IPS DF 6.9 (cell line): ENCODE data around the gene NHS.

ENCODE experiments used
- DNase-seq: peaks from one replicate; pipeline ENCODE4 v3.0.0-alpha.2; 2013; ENCODE audit warnings: low read depth, low spot score
- H3K27ac ChIP-seq: one replicate; pipeline ENCODE4 v1.5.1; 2013; ENCODE audit warnings: low read length, control low read depth
- H3K27me3 ChIP-seq: 2 replicates; pipeline ENCODE4 v1.6.1; 2013; ENCODE audit warnings: mild to moderate bottlenecking, low read length; ENCODE audit not compliant: control insufficient read depth, insufficient read depth
- H3K36me3 ChIP-seq: 2 replicates; pipeline ENCODE4 v1.6.1; 2013; ENCODE audit warnings: low read length; ENCODE audit not compliant: control insufficient read depth, insufficient read depth
- H3K4me1 ChIP-seq: 2 replicates; pipeline ENCODE4 v1.6.1; 2013; ENCODE audit warnings: low read length; ENCODE audit not compliant: control insufficient read depth, insufficient read depth
- H3K4me3 ChIP-seq: 2 replicates; pipeline ENCODE4 v1.5.1; 2013; ENCODE audit warnings: mild to moderate bottlenecking, low read length
- H3K9me3 ChIP-seq: 2 replicates; pipeline ENCODE4 v1.6.1; 2013; ENCODE audit warnings: low read length, inconsistent platforms; ENCODE audit not compliant: control insufficient read depth, insufficient read depth
- WGBS: extraction: QIAGEN DNeasy Blood & Tissue Kit; methylation state at CpG from one replicate; pipeline ENCODE4 v1.1.7; 2013; ENCODE audit warnings: mixed read lengths, missing lambda C conversion rate; ENCODE audit not compliant: insufficient read length, insufficient coverage; 5-methylcytosine and 5-hydroxymethylcytosine counted together

NHS gene

DNA sequence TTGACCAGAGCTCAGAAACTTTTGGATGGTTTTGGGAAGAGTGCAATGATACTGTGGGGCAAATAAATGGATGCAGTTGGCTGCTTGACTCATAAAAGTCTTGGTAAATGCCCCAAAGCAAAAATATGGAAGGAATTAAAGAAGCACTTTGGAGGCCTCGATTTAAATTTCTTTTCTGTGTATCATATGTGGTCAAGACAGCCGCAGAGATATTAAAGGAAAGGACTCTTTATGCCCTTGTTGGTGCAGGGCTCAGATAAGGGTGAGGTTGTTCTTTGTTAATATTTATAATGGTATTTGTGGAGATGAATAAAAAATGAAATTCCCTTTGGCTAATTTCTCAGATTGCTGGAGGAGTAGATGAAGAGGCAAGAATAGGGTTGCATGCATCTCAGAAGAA is 90.2 kb downstream of the NHS start:
- H3K27ac ChIP-seq = no peak overlapping the region
- no peak overlapping the region for H3K4me3 ChIP-seq
- no peaks in the 10 kb centered on the region for H3K27me3 ChIP-seq
- WGBS = no CpG with 5 or more reads among the region's 2 CpGs
- DNase-seq = no peak
- no peaks in the 10 kb centered on the region for H3K36me3 ChIP-seq
- no peaks in the 10 kb centered on the region for H3K9me3 ChIP-seq
- no peaks in the 10 kb centered on the region for H3K4me1 ChIP-seq

- no peaks in the 10 kb centered on the region for H3K9me3 ChIP-seq
- no peak for DNase-seq
- no CpG with 5 or more reads among the region's 4 CpGs for WGBS
- H3K4me3 ChIP-seq = no peak overlapping the region
- no peaks in the 10 kb centered on the region for H3K36me3 ChIP-seq
- H3K27me3 ChIP-seq = no peaks in the 10 kb centered on the region
- H3K27ac ChIP-seq = no peak overlapping the region
- H3K4me1 ChIP-seq = no peaks in the 10 kb centered on the region
Measured at GRCh38 chrX:17465802-17466201, 90.8 kb downstream of the NHS start.

DNA sequence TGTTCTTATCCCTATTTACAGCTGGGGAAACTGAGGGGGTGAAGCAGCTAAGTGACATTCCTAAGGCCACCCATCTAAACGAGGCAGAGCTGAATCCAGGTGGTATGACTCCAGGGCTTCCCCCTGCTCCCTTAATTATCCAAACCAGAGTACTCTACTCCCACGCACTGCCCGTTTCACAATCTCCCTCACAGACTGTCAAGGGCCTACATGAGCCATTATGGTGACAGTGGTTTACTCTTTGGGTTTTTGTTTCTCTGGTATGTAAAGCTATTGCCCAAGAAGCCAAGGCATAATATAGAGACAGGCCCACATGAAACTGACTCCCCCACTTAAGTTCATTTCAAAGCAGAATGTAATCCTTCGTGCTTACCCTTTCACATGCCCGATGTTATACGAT is 95.1 kb downstream of the NHS start:
- Histone ChIP-seq H3K4me3 (no peak overlapping the region), H3K27ac (no peak overlapping the region), H3K27me3 (no peaks in the 10 kb centered on the region), H3K4me1 (no peaks in the 10 kb centered on the region), H3K36me3 (no peaks in the 10 kb centered on the region), H3K9me3 (no peaks in the 10 kb centered on the region)
- DNase-seq = no peak
- no CpG with 5 or more reads among the region's 6 CpGs for WGBS

DNA sequence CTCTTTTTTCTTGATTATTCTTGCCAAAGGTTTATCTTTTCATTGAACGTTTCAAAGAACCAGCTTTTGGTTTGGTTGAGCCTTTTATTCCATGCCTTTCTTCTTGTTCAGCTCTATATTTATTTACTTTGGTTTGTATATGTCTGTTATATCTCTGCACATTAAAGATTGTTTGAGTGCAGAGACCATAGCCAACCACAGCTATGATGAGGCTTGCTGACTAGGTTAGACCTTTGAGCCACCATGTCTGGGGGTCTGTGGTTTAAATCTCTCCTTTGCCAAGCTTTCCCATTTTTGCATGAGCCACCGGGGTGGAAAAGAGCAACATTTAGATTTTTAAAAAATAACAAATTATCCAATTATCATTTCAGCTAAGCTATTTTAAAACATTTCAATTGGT is 96.1 kb downstream of the NHS start:
- H3K9me3 ChIP-seq = no peaks in the 10 kb centered on the region
- DNase-seq = no peak
- no peaks in the 10 kb centered on the region for H3K4me1 ChIP-seq
- H3K36me3 ChIP-seq = no peaks in the 10 kb centered on the region
- H3K27ac ChIP-seq = no peak overlapping the region
- no CpG with 5 or more reads among the region's 2 CpGs for WGBS
- no peaks in the 10 kb centered on the region for H3K27me3 ChIP-seq
- H3K4me3 ChIP-seq = no peak overlapping the region

GRCh38 chrX:17471861-17472260 is 96.9 kb downstream of the NHS start:
- Histone ChIP-seq H3K27me3 (no peaks in the 10 kb centered on the region), H3K4me1 (no peaks in the 10 kb centered on the region), H3K27ac (no peak overlapping the region), H3K9me3 (no peaks in the 10 kb centered on the region), H3K36me3 (no peaks in the 10 kb centered on the region), H3K4me3 (no peak overlapping the region)
- DNase-seq = no peak
- WGBS = no CpG with 5 or more reads among the region's 3 CpGs

- Histone ChIP-seq H3K27ac (no peak overlapping the region), H3K36me3 (no peaks in the 10 kb centered on the region), H3K27me3 (no peaks in the 10 kb centered on the region), H3K4me3 (no peak overlapping the region), H3K9me3 (no peaks in the 10 kb centered on the region), H3K4me1 (no peaks in the 10 kb centered on the region)
- no CpG with 5 or more reads among the region's 1 CpG for WGBS
- DNase-seq = no peak
Measured at GRCh38 chrX:17472424-17472823, 97.4 kb downstream of the NHS start.

DNA sequence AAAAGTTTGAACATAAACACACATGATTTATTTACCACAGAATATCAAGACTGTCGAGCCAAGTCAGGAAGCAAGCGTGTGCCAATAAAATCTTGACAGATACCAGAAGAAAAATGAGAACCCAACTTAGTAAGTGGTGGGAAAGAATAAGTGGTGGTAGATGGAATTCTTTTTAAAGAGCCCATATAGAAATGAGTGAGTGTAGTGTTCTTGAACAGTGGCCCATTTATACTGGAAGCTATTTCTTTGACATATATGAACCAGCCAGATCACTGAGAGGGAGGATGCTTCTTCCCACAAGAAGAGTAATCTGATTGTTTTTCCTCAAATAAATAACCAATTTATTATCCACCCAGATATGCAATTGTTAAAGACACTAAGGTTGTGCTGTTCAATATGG is 98.0 kb downstream of the NHS start:
- no peaks in the 10 kb centered on the region for H3K9me3 ChIP-seq
- no peaks in the 10 kb centered on the region for H3K4me1 ChIP-seq
- H3K27ac ChIP-seq = no peak overlapping the region
- H3K27me3 ChIP-seq = no peaks in the 10 kb centered on the region
- DNase-seq = no peak
- no peaks in the 10 kb centered on the region for H3K36me3 ChIP-seq
- WGBS = no CpG with 5 or more reads among the region's 2 CpGs
- no peak overlapping the region for H3K4me3 ChIP-seq

- no peak overlapping the region for H3K4me3 ChIP-seq
- DNase-seq = no peak
- H3K4me1 ChIP-seq = no peaks in the 10 kb centered on the region
- H3K27ac ChIP-seq = no peak overlapping the region
- H3K36me3 ChIP-seq = no peaks in the 10 kb centered on the region
- no peaks in the 10 kb centered on the region for H3K9me3 ChIP-seq
- no CpG with 5 or more reads among the region's 2 CpGs for WGBS
- no peaks in the 10 kb centered on the region for H3K27me3 ChIP-seq
Measured at GRCh38 chrX:17474892-17475291, 99.9 kb downstream of the NHS start.

- H3K27me3 ChIP-seq = no peaks in the 10 kb centered on the region
- no peak for DNase-seq
Measured at GRCh38 chrX:17475449-17476217, 100.6 kb downstream of the NHS start.

DNA sequence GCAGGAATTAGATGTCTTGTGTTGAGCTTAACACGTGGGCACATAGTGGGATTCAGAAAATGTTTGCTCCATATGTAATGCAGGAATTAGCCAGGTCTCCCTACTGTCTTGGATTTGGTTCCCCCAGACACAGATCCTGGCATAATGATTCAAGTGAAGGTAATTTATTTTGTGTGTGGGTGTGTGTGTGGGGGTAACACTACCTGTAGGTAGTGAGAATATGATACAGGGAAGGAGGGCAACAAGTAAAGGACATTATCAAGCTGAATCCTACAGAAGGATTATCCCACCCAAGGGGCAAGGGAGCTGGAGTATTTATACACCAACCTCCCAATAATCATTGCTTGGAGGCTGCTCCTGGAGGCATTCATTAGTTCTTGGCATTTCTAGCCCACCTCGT is 101.4 kb downstream of the NHS start:
- Histone ChIP-seq H3K27me3 (no peaks in the 10 kb centered on the region), H3K4me1 (no peaks in the 10 kb centered on the region), H3K9me3 (no peaks in the 10 kb centered on the region), H3K4me3 (no peak overlapping the region), H3K36me3 (no peaks in the 10 kb centered on the region), H3K27ac (no peak overlapping the region)
- no peak for DNase-seq
- no CpG with 5 or more reads among the region's 2 CpGs for WGBS

More at GRCh38 chrX:17475449-17476217, 100.6 kb downstream of the NHS start:
- H3K27ac ChIP-seq = no peak overlapping the region
- WGBS = no CpG with 5 or more reads among the region's 6 CpGs
- no peaks in the 10 kb centered on the region for H3K9me3 ChIP-seq
- no peaks in the 10 kb centered on the region for H3K4me1 ChIP-seq
- no peak overlapping the region for H3K4me3 ChIP-seq
- no peaks in the 10 kb centered on the region for H3K36me3 ChIP-seq

DNA sequence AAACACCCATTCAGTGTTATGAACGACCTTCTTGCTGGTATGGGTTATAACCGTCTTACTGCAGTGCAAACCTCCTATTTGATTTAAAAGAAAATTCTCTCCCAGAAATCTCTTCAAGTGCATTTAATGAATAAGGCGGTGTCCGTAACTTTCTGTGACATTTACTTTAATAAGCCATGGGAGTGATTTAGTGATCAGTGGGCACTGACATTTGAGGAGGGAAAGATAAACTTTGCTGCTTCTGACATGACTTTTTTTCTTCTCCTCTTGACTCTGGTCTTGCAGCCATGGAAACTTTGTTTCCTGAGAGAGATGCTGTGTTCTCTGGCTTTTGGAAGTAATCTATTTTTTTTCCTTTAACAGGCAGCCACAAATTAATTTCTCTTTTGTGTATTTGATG is 106.1 kb downstream of the NHS start:
- no peaks in the 10 kb centered on the region for H3K27me3 ChIP-seq
- DNase-seq = no peak
- H3K4me3 ChIP-seq = no peak overlapping the region
- no peaks in the 10 kb centered on the region for H3K9me3 ChIP-seq
- no peaks in the 10 kb centered on the region for H3K36me3 ChIP-seq
- no peak overlapping the region for H3K27ac ChIP-seq
- WGBS = no CpG with 5 or more reads among the region's 4 CpGs
- 0 out of 2 replicates have a peak, but pooled peaks cover 1% of the 10 kb centered on the region for H3K4me1 ChIP-seq
